Astrocyte of the spinal cord (primary cell): ENCODE measurements around the gene HBQ1.

Source experiments
- DNase-seq: peaks from one replicate; pipeline ENCODE4 v3.0.0; 2011; ENCODE audit warnings: low read depth, low spot score
- H3K4me3 ChIP-seq: 2 replicates; pipeline ENCODE4 v1.5.1; 2011; ENCODE audit warnings: low read depth, mild to moderate bottlenecking, low read length, moderate library complexity
- in situ Hi-C: cut with HindIII; loops from 2 replicates; pipeline ENCODE4 v1.10.0; 2017; ENCODE audit warnings: low sequenced_read_pairs
- TF ChIP-seq, protein P1 (sequence below): IDR thresholded peaks from 2 replicates; pipeline ENCODE4 v1.5.1; 2012; ENCODE audit warnings: low read depth, mild to moderate bottlenecking, low read length, inconsistent platforms

Gene HBQ1

DNA sequence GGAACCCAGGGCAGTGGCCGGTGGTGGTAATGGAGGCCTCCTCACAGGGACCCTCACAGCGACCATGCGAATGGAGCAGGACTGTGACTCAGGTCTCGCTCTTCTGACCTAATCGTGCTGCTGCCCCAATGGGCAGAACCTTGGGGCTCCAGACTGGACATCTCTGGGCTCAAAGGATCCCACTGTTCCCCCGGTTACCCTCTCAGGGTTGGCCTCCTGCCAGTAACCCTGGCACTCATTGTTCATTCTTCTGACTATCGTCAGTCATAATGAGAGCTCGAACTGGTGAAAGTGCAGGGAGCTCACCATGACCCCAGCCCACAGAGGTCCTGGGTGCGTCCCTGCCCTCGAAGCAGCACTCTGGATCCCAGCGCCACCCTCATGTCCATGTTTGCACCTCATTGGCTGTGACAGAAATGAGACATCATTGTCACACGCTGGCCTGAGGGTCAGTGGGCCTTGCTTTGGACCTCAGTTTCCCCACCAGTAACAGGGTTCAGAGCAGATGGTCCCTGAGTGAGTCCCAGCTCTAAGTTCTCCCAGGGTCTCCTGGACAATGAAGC is 37.8 kb upstream of the HBQ1 start:
- in situ Hi-C loops: no loop called here
- TF ChIP-seq, protein P1, sequence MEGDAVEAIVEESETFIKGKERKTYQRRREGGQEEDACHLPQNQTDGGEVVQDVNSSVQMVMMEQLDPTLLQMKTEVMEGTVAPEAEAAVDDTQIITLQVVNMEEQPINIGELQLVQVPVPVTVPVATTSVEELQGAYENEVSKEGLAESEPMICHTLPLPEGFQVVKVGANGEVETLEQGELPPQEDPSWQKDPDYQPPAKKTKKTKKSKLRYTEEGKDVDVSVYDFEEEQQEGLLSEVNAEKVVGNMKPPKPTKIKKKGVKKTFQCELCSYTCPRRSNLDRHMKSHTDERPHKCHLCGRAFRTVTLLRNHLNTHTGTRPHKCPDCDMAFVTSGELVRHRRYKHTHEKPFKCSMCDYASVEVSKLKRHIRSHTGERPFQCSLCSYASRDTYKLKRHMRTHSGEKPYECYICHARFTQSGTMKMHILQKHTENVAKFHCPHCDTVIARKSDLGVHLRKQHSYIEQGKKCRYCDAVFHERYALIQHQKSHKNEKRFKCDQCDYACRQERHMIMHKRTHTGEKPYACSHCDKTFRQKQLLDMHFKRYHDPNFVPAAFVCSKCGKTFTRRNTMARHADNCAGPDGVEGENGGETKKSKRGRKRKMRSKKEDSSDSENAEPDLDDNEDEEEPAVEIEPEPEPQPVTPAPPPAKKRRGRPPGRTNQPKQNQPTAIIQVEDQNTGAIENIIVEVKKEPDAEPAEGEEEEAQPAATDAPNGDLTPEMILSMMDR: no peak
- H3K4me3 ChIP-seq: no peak overlapping the region
- DNase-seq: no peak

DNA sequence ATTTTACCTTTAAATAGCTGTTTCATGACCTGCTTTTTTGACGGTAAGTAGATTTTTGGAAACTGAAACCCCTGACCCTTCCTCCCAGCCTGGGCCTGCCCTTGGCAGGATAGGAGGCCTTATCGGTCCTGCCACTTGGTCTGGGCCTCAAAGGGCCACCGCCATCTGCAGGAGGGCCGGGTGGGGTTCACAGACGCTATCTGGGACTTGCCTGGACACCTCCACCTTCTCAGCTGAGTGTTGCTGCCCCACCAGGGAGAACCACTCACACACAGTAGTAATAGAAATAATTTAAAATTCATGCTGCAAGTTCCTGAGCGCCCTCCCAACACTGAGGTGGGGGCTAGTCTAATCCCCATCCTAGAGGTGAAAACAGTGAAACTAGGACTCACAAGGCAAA is 37.2 kb upstream of the HBQ1 start:
- no peak overlapping the region for H3K4me3 ChIP-seq
- no peak for DNase-seq
- in situ Hi-C loops: no loop called here
- TF ChIP-seq, protein P1: no peak

DNA sequence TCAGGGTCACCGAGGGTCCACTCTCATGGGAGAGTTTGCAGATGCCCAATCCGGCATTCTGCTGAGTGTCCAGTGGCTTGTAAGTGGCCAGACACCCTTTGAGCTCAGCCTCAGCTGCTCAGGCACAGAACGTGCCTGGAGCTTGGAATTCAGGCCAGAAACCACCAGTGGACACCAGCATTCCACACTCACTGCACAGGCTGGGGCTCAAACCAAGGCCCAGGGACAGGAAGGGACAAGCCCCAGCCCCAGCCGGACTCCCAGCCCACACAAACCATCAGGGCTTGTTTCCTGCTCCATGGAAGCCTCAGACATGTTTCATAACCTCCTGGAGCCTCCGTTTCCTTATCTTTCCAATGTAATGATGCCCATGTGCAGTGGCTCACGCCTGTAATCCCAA is 36.8 kb upstream of the HBQ1 start:
- no peak for DNase-seq
- in situ Hi-C loops: no loop called here
- TF ChIP-seq, protein P1: no peak
- no peak overlapping the region for H3K4me3 ChIP-seq

GRCh38 chr16:144797-145252 is 35.4 kb upstream of the HBQ1 start:
- no peak for DNase-seq
- H3K4me3 ChIP-seq: no peak overlapping the region
- in situ Hi-C loops: no loop called here
- TF ChIP-seq, protein P1: no peak

- DNase-seq: no peak
- no peak overlapping the region for H3K4me3 ChIP-seq
- TF ChIP-seq, protein P1: no peak
- in situ Hi-C loops: no loop called here
Measured at GRCh38 chr16:146646-147045, 33.6 kb upstream of the HBQ1 start.

DNA sequence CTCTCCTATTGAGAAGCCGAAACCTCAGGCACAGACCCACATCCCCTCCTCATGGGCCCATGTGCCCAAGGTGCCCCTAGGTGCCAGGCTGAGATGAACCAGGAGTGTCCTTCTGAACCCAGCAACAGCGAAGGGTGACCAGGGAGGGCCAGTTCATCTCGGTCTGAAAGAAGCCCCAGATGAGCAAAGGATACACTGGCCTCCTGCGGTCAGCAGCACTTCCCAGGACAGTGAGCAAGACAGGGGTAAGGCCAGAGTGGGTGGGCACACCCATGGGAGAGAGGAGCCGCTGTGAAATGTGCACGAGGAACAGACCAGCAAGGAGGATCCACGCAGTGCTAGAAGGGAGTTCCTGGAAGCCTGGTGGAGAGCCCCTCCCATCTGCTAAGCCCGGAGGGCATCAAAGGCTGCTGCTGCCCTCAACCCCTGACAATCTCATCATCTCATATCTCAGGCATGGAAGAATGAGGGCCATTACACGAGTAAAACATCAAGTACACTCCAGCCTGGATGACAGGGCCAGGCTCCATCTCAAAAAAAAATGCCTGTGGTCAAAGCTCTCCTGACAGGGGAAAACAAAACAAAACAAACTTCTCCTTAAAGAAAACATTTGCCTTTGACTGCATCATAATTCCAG is 31.1 kb upstream of the HBQ1 start:
- in situ Hi-C loops: no loop called here
- peak; percentile 12 for DNase-seq
- H3K4me3 ChIP-seq: no peak overlapping the region
- TF ChIP-seq, protein P1: no peak
